ENCODE measurements around the gene LY6G6F. TPM values are rescaled to one million over a fixed set of nuclear protein-coding genes. Genes with fewer than 3 reads are reported as not detected.

The LY6G6F gene
- total RNA-seq, 1 donor from 2014 or later = not detected

GRCh38 chr6:31737991-31738979 is 31.6 kb downstream of the LY6G6F start:
- peaks cover 17% of the 10 kb centered on the region for H3K36me3 Mint-ChIP-seq (ENCODE audit: low read depth, unreplicated experiment)
- peak overlapping the region; percentile 18 for H3K4me3 ChIP-seq (ENCODE audit: insufficient read depth, low read depth, low read length)

GRCh38 chr6:31739639-31740396 is 33.2 kb downstream of the LY6G6F start, which contains the start of gene MSH5:
MSH5 (plus strand) TSS chr6:31740005; CDS start chr6:31740467, 462 bp downstream.
- no peak for TF ChIP-seq EZH2 (IDR thresholded peaks at IDR 0.05; ENCODE audit: insufficient read depth, low read length)
- TF ChIP-seq CTCF (IDR thresholded peaks at IDR 0.05; ENCODE audit: insufficient read depth, low read depth, low read length) = no peak
- Histone ChIP-seq H3K36me3 (ENCODE audit: insufficient read depth, low read length) (no peaks in the 10 kb centered on the region), H3K27ac (ENCODE audit: low read depth, low read length) (peak within 1 kb of the TSS; percentile 65), H2AFZ (ENCODE audit: low read depth, low read length) (peak within 1 kb of the TSS; percentile 83), H3K4me2 (ENCODE audit: low read length) (peak within 1 kb of the TSS; percentile 96), H3K27me3 (ENCODE audit: insufficient read depth, low read length) (no peaks in the 10 kb centered on the region), H4K20me1 (ENCODE audit: insufficient read depth, low read length) (peaks cover 7% of the 10 kb centered on the region), H3K4me1 (ENCODE audit: insufficient read depth, low read length) (peaks cover 27% of the 10 kb centered on the region), H3K9me3 (ENCODE audit: insufficient read depth, low read depth, low read length) (no peaks in the 10 kb centered on the region), H3K4me3 (ENCODE audit: insufficient read depth, low read depth, low read length) (peak within 1 kb of the TSS; percentile 75), H3K79me2 (ENCODE audit: insufficient read depth, low read length) (peaks cover 27% of the 10 kb centered on the region), H3K9ac (ENCODE audit: low read length) (peak within 1 kb of the TSS; percentile 80)
- Mint-ChIP-seq H3K36me3 (ENCODE audit: low read depth, unreplicated experiment) (peaks cover 10% of the 10 kb centered on the region), H3K4me3 (ENCODE audit: unreplicated experiment) (peak within 1 kb of the TSS; percentile 99), H3K27me3 (ENCODE audit: low read depth, unreplicated experiment) (no peaks in the 10 kb centered on the region), H3K27ac (ENCODE audit: unreplicated experiment) (peak within 1 kb of the TSS; percentile 99), H3K4me1 (ENCODE audit: low read depth, unreplicated experiment) (peaks cover 32% of the 10 kb centered on the region), H3K9me3 (ENCODE audit: unreplicated experiment) (no peaks in the 10 kb centered on the region)
- no peak for FAIRE-seq
- peak; percentile 97 for DNase-seq (ENCODE audit: low read depth)

More at GRCh38 chr6:31737991-31738979, 31.6 kb downstream of the LY6G6F start:
- peak; percentile 78 for DNase-seq (ENCODE audit: low read depth)
- Histone ChIP-seq H4K20me1 (ENCODE audit: insufficient read depth, low read length) (peaks cover 22% of the 10 kb centered on the region), H3K27me3 (ENCODE audit: insufficient read depth, low read length) (no peaks in the 10 kb centered on the region), H3K9me3 (ENCODE audit: insufficient read depth, low read depth, low read length) (no peaks in the 10 kb centered on the region), H3K4me1 (ENCODE audit: insufficient read depth, low read length) (peaks cover 39% of the 10 kb centered on the region), H3K79me2 (ENCODE audit: insufficient read depth, low read length) (peaks cover 42% of the 10 kb centered on the region), H3K4me2 (ENCODE audit: low read length) (peak overlapping the region; percentile 93), H3K27ac (ENCODE audit: low read depth, low read length) (peak overlapping the region; percentile 54), H2AFZ (ENCODE audit: low read depth, low read length) (peak overlapping the region; percentile 57), H3K36me3 (ENCODE audit: insufficient read depth, low read length) (peaks cover 10% of the 10 kb centered on the region), H3K9ac (ENCODE audit: low read length) (peak overlapping the region; percentile 50)
- no peaks in the 10 kb centered on the region for H3K9me3 Mint-ChIP-seq (ENCODE audit: unreplicated experiment)
- FAIRE-seq = peak; percentile 9
- peak overlapping the region; percentile 99 for H3K4me3 Mint-ChIP-seq (ENCODE audit: unreplicated experiment)
- H3K27ac Mint-ChIP-seq (ENCODE audit: unreplicated experiment) = peak overlapping the region; percentile 99
- peaks cover 34% of the 10 kb centered on the region for H3K4me1 Mint-ChIP-seq (ENCODE audit: low read depth, unreplicated experiment)
- TF ChIP-seq EZH2 (IDR thresholded peaks at IDR 0.05; ENCODE audit: insufficient read depth, low read length) (no peak), CTCF (IDR thresholded peaks at IDR 0.05; ENCODE audit: insufficient read depth, low read depth, low read length) (no peak)
- no peaks in the 10 kb centered on the region for H3K27me3 Mint-ChIP-seq (ENCODE audit: low read depth, unreplicated experiment)

Data from astrocyte (in vitro differentiated cells and primary cell).